Kidney (tissue), 22 donors: ENCODE data around the gene ERCC6. TPM values are rescaled to one million over a fixed set of nuclear protein-coding genes. Genes with fewer than 3 reads are reported as not detected.

Source experiments
- DNase-seq, 5 donors: peaks; one replicate each; pipeline ENCODE4 v3.0.0-alpha.2; 2013 to 2020
- FAIRE-seq: peaks from 2 replicates; lab custom pipeline; 2012; peaks lifted over from hg19 to GRCh38; lab: Jason Lieb, UNC
- H3K27ac ChIP-seq, 2 donors: one replicate each; pipeline ENCODE4 v1.7.0; 2013; ENCODE audit warnings: low read depth in 2 of 2, low read length in 2 of 2, inconsistent platforms in 1 of 2
- H3K27me3 ChIP-seq: one replicate; pipeline ENCODE4 v1.7.1; 2013; ENCODE audit warnings: low read length, inconsistent platforms; ENCODE audit not compliant: control insufficient read depth, insufficient read depth
- H3K36me3 ChIP-seq, 3 donors: one replicate each; pipeline versions ENCODE4 v1.7.0 to v1.7.1; 2013; ENCODE audit warnings: low read length in 3 of 3, control low read depth in 1 of 3, inconsistent platforms in 1 of 3; ENCODE audit not compliant: insufficient read depth in 3 of 3, control insufficient read depth in 2 of 3
- H3K4me1 ChIP-seq, 3 donors: one replicate each; pipeline versions ENCODE4 v1.7.0 to v1.7.1; 2013; ENCODE audit warnings: low read length in 3 of 3, inconsistent platforms in 1 of 3, low read depth in 1 of 3; ENCODE audit not compliant: control insufficient read depth in 2 of 3, insufficient read depth in 2 of 3
- H3K4me3 ChIP-seq, 3 donors: one replicate each; pipeline versions ENCODE4 v1.7.0 to v1.8.1; 2013; ENCODE audit warnings: low read length in 3 of 3, control low read depth in 1 of 3, inconsistent platforms in 1 of 3
- H3K9ac ChIP-seq, 3 donors: one replicate each; pipeline versions ENCODE4 v1.7.0 to v1.7.1; 2013; ENCODE audit warnings: low read length in 3 of 3, control low read depth in 1 of 3, inconsistent platforms in 1 of 3
- H3K9me3 ChIP-seq, 3 donors: one replicate each; pipeline versions ENCODE4 v1.7.0 to v1.7.1; 2013; ENCODE audit warnings: low read length in 3 of 3, control low read depth in 1 of 3, inconsistent platforms in 1 of 3; ENCODE audit not compliant: control insufficient read depth in 2 of 3, insufficient read depth in 1 of 3
- CTCF ChIP-seq: IDR thresholded peaks from 3 replicates; pipeline ENCODE4 v1.5.1; 2012; ENCODE audit warnings: mild to moderate bottlenecking, moderate library complexity, borderline replicate concordance; ENCODE audit not compliant: insufficient read depth; ENCODE audit errors: extremely low read depth
- intact Hi-C: fragments of 100-400 bp; cut with DNase I; formaldehyde crosslinking; loops from one replicate; pipeline ENCODE4 v1.11.1; 2022
- long read RNA-seq, 10 donors: library from polyadenylated mRNA in 1 of 10; unstranded in 1 of 10; transcript quantifications; one replicate each; pipeline ENCODE4 v2.0.0 and lab custom pipeline, GENCODE V29; 2021 to 2026
- polyA plus RNA-seq: library from polyadenylated mRNA; stranded (reverse); fragments of 350-450 nt; fragmentation: Illumina TruSeq; extraction: RNeasy Lipid Tissue Mini Kit (QIAGEN cat#74804); gene quantifications from one replicate; pipeline ENCODE4 v1.2.3, GENCODE V29; 2014; ENCODE audit warnings: low read depth, low replicate concordance; ENCODE audit not compliant: insufficient read depth
- total RNA-seq: library from RNA; stranded (reverse); fragmentation: NEBNext Ultra II Directional; extraction: Animal tissue kit (Norgen Biotek cat#: 25700); gene quantifications from one replicate; pipeline ENCODE4 v1.2.1, GENCODE V29; 2021
- donor health status: control.
- donor health status: control.
- donor health status: control.
- donor health status: control.
- donor health status: control.
- donor health status: DM: yes; HTN: yes; CAD: no.
- donor health status: Normal renal cell carcinoma (clear cell type).

Gene ERCC6
- total RNA-seq (33.2 TPM), polyA plus RNA-seq (5.0 TPM)
- long read RNA-seq, donor 1, partial matches to known transcripts, result 0 of 1 reads
- long read RNA-seq, donor 1, other reads (novel, unspliced or antisense), result 0 of 1 reads
- long read RNA-seq, donor 2, partial matches to known transcripts, result 0 of 2 reads
- long read RNA-seq, donor 2, other reads (novel, unspliced or antisense), result 0 of 2 reads
- long read RNA-seq, donor 3, result 0 reads
- long read RNA-seq, donor 4, partial matches to known transcripts, result 0 of 1 reads
- long read RNA-seq, donor 4, other reads (novel, unspliced or antisense), result 0 of 1 reads
- long read RNA-seq, donor 5, result 0 reads
- long read RNA-seq, donor 6, partial matches to known transcripts, result 0 of 2 reads
- long read RNA-seq, donor 6, other reads (novel, unspliced or antisense), result 0 of 2 reads
- long read RNA-seq, donor 7, partial matches to known transcripts, result 2 of 11 reads
- long read RNA-seq, donor 7, other reads (novel, unspliced or antisense), result 7 of 11 reads
- long read RNA-seq, donor 8, partial matches to known transcripts, result 0 of 2 reads
- long read RNA-seq, donor 8, other reads (novel, unspliced or antisense), result 0 of 2 reads
- long read RNA-seq, donor 9, result 0 reads
- long read RNA-seq, donor 10, partial matches to known transcripts, result 0 of 1 reads
- long read RNA-seq, donor 10, other reads (novel, unspliced or antisense), result 0 of 1 reads

- intact Hi-C loops, result no loop called here
- no peak for FAIRE-seq
Observed at GRCh38 chr10:49538381-49539319, at the start of gene ERCC6. TSS of gene ERCC6 (minus strand) at chr10:49539121.

GRCh38 chr10:49587981-49588380, 49.1 kb upstream of the ERCC6 start:
- no peak overlapping the region for H3K27ac ChIP-seq
- H3K9ac ChIP-seq, result no peak overlapping the region
- FAIRE-seq, result no peak
- intact Hi-C loops, result no loop called here
- H3K27me3 ChIP-seq, result no peaks in the 10 kb centered on the region
- no peaks in the 10 kb centered on the region for H3K4me1 ChIP-seq
- no peak for TF ChIP-seq CTCF
- no peak overlapping the region for H3K4me3 ChIP-seq
- DNase-seq, result no peak
- no peaks in the 10 kb centered on the region for H3K9me3 ChIP-seq
- H3K36me3 ChIP-seq, result no peaks in the 10 kb centered on the region

More at GRCh38 chr10:49538381-49539319, at the start of gene ERCC6:
- Histone ChIP-seq H3K27me3 (no peaks in the 10 kb centered on the region), H3K9me3 (no peaks in the 10 kb centered on the region), H3K9ac (peak within 1 kb of the TSS; percentile 83 to 84 (median 83)), H3K4me3 (peak within 1 kb of the TSS; percentile 78 to 98 (median 89)), H3K27ac (peak within 1 kb of the TSS; percentile 89), H3K36me3 (peaks cover 0 to 3% (median 0%) of the 10 kb centered on the region in 3 donors), H3K4me1 (peaks cover 3 to 13% (median 4%) of the 10 kb centered on the region in 3 donors)
- DNase-seq, result peak; percentile 98 to 99 (median 98)
- TF ChIP-seq CTCF, result no peak

- no peaks in the 10 kb centered on the region for H3K27me3 ChIP-seq
- no peak for DNase-seq
- no peak for TF ChIP-seq CTCF
- H3K4me1 ChIP-seq, result no peaks in the 10 kb centered on the region
- H3K9me3 ChIP-seq, result no peaks in the 10 kb centered on the region
- H3K4me3 ChIP-seq, result no peak overlapping the region
- no peak for FAIRE-seq
- no peak overlapping the region for H3K27ac ChIP-seq
- no peaks in the 10 kb centered on the region for H3K36me3 ChIP-seq
- intact Hi-C loops, result no loop called here
- H3K9ac ChIP-seq, result no peak overlapping the region
Observed at GRCh38 chr10:49585387-49585786, 46.5 kb upstream of the ERCC6 start.
